ENCODE measurements around the gene DAPK1.

DAPK1 gene

DNA sequence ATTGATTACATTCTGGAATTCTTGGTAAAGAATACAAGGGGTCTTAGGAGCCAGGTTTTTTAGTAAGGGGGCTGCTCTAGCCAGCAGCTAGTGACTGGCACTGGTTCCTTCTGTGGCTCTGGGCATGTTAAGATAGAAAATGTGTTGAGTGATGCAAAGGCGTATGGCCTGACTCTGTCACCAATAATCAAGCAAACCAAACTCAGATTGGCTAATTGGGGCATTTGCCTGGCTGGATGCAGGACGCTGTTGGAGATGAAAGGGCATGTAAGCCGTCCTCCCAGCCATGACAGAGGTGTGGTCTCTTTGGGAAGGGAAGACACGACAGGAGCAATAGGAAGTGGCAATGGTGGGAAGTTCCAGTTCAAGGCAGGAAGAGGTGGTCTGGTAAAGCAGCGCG, 140.6 kb downstream of the DAPK1 start:
- no peak overlapping the region for H2AFZ ChIP-seq (ENCODE audit: low read length)
- H3K9me3 ChIP-seq (ENCODE audit: low read length), result no peaks in the 10 kb centered on the region
- no peaks in the 10 kb centered on the region for H3F3A ChIP-seq (ENCODE audit: insufficient read depth, low read length)
- H3K27me3 ChIP-seq (ENCODE audit: insufficient read depth, low read length), result 0 out of 2 replicates have a peak, but pooled peaks cover 3% of the 10 kb centered on the region
- no peaks in the 10 kb centered on the region for H3K36me3 ChIP-seq (ENCODE audit: insufficient read depth, low read length)
- no peaks in the 10 kb centered on the region for H3K79me2 ChIP-seq (ENCODE audit: insufficient read depth, low read length)
- no peaks in the 10 kb centered on the region for H3K4me1 ChIP-seq (ENCODE audit: insufficient read depth, low read length, severe bottlenecking)
- H3K27ac ChIP-seq (ENCODE audit: low read depth, low read length, poor library complexity, severe bottlenecking), result no peak overlapping the region
- H3K4me3 ChIP-seq (ENCODE audit: low read depth, low read length, poor library complexity, severe bottlenecking), result no peak overlapping the region
- no peak overlapping the region for H3K9ac ChIP-seq (ENCODE audit: low read length)
- no peaks in the 10 kb centered on the region for H3K9me2 ChIP-seq (ENCODE audit: low read depth, low read length)
- H3K4me2 ChIP-seq (ENCODE audit: low read length), result no peak overlapping the region
- H4K20me1 ChIP-seq (ENCODE audit: insufficient read depth, low read length), result no peaks in the 10 kb centered on the region
- TF ChIP-seq, protein P1, sequence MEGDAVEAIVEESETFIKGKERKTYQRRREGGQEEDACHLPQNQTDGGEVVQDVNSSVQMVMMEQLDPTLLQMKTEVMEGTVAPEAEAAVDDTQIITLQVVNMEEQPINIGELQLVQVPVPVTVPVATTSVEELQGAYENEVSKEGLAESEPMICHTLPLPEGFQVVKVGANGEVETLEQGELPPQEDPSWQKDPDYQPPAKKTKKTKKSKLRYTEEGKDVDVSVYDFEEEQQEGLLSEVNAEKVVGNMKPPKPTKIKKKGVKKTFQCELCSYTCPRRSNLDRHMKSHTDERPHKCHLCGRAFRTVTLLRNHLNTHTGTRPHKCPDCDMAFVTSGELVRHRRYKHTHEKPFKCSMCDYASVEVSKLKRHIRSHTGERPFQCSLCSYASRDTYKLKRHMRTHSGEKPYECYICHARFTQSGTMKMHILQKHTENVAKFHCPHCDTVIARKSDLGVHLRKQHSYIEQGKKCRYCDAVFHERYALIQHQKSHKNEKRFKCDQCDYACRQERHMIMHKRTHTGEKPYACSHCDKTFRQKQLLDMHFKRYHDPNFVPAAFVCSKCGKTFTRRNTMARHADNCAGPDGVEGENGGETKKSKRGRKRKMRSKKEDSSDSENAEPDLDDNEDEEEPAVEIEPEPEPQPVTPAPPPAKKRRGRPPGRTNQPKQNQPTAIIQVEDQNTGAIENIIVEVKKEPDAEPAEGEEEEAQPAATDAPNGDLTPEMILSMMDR (IDR thresholded peaks at IDR 0.05; ENCODE audit: low read length), result no peak
- TF ChIP-seq EZH2 (IDR thresholded peaks at IDR 0.05; ENCODE audit: borderline replicate concordance, low read length), result no peak

DNA sequence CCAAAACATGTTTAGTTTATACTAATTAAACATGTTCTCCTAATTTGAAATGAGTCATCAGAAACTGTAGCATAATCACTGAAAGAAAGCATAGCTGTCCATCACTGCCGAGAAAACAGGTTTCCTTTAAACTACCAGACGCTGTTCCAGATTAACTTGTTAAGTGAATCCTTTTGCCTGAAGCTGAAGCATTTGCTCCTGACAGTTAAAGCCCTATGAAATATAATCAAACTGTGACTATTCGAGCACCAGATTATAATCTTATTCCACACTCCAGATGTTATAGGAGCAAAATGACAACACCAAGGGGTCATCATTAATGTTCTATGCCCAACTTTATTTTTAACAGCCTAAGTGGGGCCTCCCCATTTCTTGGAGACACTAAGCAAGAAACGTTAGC, 142.3 kb downstream of the DAPK1 start:
- TF ChIP-seq, protein P1 (IDR thresholded peaks at IDR 0.05; ENCODE audit: low read length), result no peak
- TF ChIP-seq EZH2 (IDR thresholded peaks at IDR 0.05; ENCODE audit: borderline replicate concordance, low read length), result no peak
- H3K4me3 ChIP-seq (ENCODE audit: low read depth, low read length, poor library complexity, severe bottlenecking), result no peak overlapping the region
- H3K36me3 ChIP-seq (ENCODE audit: insufficient read depth, low read length), result no peaks in the 10 kb centered on the region
- no peaks in the 10 kb centered on the region for H4K20me1 ChIP-seq (ENCODE audit: insufficient read depth, low read length)
- H3K27me3 ChIP-seq (ENCODE audit: insufficient read depth, low read length), result 0 out of 2 replicates have a peak, but pooled peaks cover 3% of the 10 kb centered on the region
- H2AFZ ChIP-seq (ENCODE audit: low read length), result no peak overlapping the region
- no peaks in the 10 kb centered on the region for H3F3A ChIP-seq (ENCODE audit: insufficient read depth, low read length)
- no peaks in the 10 kb centered on the region for H3K9me2 ChIP-seq (ENCODE audit: low read depth, low read length)
- no peak overlapping the region for H3K9ac ChIP-seq (ENCODE audit: low read length)
- H3K4me2 ChIP-seq (ENCODE audit: low read length), result no peak overlapping the region
- H3K4me1 ChIP-seq (ENCODE audit: insufficient read depth, low read length, severe bottlenecking), result no peaks in the 10 kb centered on the region
- H3K79me2 ChIP-seq (ENCODE audit: insufficient read depth, low read length), result no peaks in the 10 kb centered on the region
- H3K9me3 ChIP-seq (ENCODE audit: low read length), result no peaks in the 10 kb centered on the region
- no peak overlapping the region for H3K27ac ChIP-seq (ENCODE audit: low read depth, low read length, poor library complexity, severe bottlenecking)

DNA sequence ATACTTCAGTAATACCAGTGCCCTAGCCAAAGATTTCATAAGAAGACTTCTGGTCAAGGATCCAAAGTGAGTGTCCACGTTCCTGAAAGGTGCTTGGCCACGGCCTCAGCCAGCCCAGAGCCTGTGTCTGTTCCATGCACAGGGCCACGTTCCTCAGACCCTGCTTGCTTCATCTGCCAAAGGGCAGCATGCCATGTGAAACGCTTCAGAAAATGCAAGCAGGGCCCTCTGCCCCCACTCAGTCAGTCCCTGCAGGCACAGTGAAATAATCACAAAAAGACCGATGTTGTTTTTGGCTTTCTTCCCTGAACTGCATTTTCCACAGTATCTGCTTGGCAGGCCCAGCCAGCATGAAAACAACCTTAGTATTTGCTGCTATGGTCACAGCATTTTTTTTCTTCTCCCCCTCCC, 142.7 kb downstream of the DAPK1 start:
- Histone ChIP-seq H4K20me1 (ENCODE audit: insufficient read depth, low read length) (no peaks in the 10 kb centered on the region), H2AFZ (ENCODE audit: low read length) (no peak overlapping the region), H3K27me3 (ENCODE audit: insufficient read depth, low read length) (0 out of 2 replicates have a peak, but pooled peaks cover 3% of the 10 kb centered on the region), H3K79me2 (ENCODE audit: insufficient read depth, low read length) (no peaks in the 10 kb centered on the region), H3K9ac (ENCODE audit: low read length) (no peak overlapping the region), H3K9me2 (ENCODE audit: low read depth, low read length) (no peaks in the 10 kb centered on the region), H3K4me3 (ENCODE audit: low read depth, low read length, poor library complexity, severe bottlenecking) (no peak overlapping the region), H3K36me3 (ENCODE audit: insufficient read depth, low read length) (no peaks in the 10 kb centered on the region), H3K4me2 (ENCODE audit: low read length) (no peak overlapping the region), H3K4me1 (ENCODE audit: insufficient read depth, low read length, severe bottlenecking) (no peaks in the 10 kb centered on the region), H3F3A (ENCODE audit: insufficient read depth, low read length) (no peaks in the 10 kb centered on the region), H3K9me3 (ENCODE audit: low read length) (no peaks in the 10 kb centered on the region), H3K27ac (ENCODE audit: low read depth, low read length, poor library complexity, severe bottlenecking) (no peak overlapping the region)
- no peak for TF ChIP-seq EZH2 (IDR thresholded peaks at IDR 0.05; ENCODE audit: borderline replicate concordance, low read length)
- TF ChIP-seq, protein P1 (IDR thresholded peaks at IDR 0.05; ENCODE audit: low read length), result no peak

All from OCI-LY1 (cell line).